ENCODE results near the gene FIGLA.

- TF ChIP-seq POLR2AphosphoS5 (IDR thresholded peaks at IDR 0.05; ENCODE audit: low read depth, low read length) = no peak
- no peak for TF ChIP-seq POLR2A (IDR thresholded peaks at IDR 0.05; ENCODE audit: low read depth, low read length)
- TF ChIP-seq TAF1 (IDR thresholded peaks at IDR 0.05; ENCODE audit: low read depth, low read length) = no peak
These were observed 923 bp downstream of the FIGLA start for GRCh38 chr2:70789304-70790135.
